ENCODE results near the gene DIP2C.

Gene DIP2C

DNA sequence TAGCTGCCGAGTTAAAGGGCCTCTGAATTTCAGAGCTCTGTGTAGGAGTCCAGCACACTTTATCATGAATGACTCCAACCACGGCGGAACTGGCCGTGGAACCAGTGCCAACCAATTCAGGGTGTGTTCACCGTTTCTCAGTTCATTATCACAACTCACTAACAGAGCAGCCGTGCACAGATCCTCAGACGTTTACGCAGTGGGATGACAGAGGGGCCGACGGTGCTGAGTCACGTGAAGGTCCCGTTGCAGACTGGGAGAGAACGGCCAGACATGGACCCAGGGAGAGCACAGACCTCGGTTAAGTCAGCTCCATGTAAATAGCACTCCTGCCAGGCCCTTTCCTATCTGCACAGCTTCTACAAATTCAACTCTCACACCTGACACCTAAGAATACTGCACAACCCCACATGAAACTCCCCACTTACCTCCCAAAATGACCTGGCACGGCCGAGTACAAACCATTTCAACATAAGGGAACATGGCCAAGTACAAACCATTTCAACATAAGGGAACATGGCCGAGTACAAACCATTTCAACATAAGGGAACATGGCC lies 95.5 kb downstream of the DIP2C start:
- DNase-seq (ENCODE audit: low read depth): peak; percentile 90
- H3K4me3 ChIP-seq (replicated peaks; ENCODE audit: low read depth, low read length): peak overlapping the region; percentile 21
- TF ChIP-seq, protein P1, sequence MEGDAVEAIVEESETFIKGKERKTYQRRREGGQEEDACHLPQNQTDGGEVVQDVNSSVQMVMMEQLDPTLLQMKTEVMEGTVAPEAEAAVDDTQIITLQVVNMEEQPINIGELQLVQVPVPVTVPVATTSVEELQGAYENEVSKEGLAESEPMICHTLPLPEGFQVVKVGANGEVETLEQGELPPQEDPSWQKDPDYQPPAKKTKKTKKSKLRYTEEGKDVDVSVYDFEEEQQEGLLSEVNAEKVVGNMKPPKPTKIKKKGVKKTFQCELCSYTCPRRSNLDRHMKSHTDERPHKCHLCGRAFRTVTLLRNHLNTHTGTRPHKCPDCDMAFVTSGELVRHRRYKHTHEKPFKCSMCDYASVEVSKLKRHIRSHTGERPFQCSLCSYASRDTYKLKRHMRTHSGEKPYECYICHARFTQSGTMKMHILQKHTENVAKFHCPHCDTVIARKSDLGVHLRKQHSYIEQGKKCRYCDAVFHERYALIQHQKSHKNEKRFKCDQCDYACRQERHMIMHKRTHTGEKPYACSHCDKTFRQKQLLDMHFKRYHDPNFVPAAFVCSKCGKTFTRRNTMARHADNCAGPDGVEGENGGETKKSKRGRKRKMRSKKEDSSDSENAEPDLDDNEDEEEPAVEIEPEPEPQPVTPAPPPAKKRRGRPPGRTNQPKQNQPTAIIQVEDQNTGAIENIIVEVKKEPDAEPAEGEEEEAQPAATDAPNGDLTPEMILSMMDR (IDR thresholded peaks at IDR 0.05; ENCODE audit: low read length, missing control alignments): no peak

DNA sequence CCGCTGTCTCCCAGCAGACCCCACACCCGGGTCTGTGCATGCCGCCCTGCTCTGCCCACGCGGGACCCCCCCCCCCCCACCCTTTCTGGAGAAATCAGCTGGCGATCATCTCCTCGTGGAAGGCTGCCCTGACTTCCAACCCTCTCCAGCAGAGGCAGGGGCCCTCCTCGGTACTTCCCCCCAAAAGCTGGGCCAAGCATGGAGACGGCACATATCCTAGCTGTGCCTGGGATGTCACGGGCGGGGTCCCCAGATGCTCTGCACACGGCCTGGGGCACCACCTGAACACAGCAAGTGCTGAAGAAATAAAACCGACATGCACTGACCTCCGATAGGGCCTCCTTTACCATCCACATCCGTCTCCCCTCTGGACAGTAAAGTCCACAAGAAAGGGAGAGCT lies 96.0 kb downstream of the DIP2C start:
- TF ChIP-seq, protein P1 (IDR thresholded peaks at IDR 0.05; ENCODE audit: low read length, missing control alignments): no peak
- H3K4me3 ChIP-seq (replicated peaks; ENCODE audit: low read depth, low read length): peak overlapping the region; percentile 21
- DNase-seq (ENCODE audit: low read depth): no peak

DNA sequence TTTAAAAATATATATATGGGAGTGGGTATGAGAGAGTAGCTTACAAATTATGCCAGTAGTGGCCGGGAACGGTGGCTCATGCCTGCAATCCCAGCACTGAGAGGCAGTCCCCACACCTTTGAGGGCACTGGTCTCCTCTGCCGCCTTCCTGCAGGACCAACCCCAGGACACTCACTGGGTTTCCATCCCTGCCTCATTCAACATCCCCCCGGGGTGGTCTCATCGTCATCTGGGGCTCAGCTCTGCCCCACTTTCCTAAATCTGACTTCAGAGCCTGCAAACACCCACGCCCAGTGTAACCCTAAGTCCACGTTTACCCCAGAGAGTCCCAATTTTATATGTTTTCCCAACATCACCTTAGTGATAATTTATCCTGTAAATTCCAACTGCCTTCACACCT lies 96.5 kb downstream of the DIP2C start:
- H3K4me3 ChIP-seq (replicated peaks; ENCODE audit: low read depth, low read length): no peak overlapping the region
- no peak for DNase-seq (ENCODE audit: low read depth)
- TF ChIP-seq, protein P1 (IDR thresholded peaks at IDR 0.05; ENCODE audit: low read length, missing control alignments): no peak

DNA sequence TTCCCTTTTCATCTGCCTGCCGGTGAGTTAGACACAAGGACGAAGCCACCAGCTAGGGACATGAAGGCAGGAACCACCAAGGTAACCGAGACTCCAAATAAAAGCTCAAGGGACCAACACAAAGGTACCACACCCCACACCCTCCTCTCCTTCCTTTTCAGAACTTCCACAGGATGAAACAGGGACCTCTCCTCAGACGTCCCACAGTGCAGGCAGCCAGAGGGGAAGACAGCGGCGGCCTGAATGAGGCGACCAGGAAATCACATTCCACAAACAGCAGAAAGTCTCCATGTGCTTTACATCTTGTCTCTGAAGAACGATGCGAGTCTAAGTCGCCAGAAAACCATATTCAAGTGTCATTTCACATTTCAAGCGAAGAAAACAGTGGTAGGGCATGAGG lies 97.8 kb downstream of the DIP2C start:
- DNase-seq (ENCODE audit: low read depth): no peak
- H3K4me3 ChIP-seq (replicated peaks; ENCODE audit: low read depth, low read length): no peak overlapping the region
- TF ChIP-seq, protein P1 (IDR thresholded peaks at IDR 0.05; ENCODE audit: low read length, missing control alignments): no peak

DNA sequence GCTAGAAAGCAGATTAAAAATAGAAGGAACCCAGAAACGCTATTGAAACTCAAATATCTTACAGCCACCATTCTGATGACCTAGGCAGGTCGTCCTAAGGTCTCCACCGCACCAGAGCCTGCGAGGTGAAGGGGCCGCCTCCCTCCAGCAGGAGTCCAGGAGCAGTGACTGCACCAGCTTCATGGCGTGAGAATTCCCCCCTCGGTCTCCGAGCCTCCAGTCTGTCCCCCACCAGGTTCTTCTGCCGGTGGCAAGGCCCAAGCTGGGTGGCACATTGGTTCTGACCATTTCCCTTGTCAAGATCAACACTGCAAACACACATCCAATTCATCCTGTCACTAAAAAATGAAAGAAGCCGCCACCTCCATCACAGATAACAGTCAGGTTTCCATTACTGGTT lies 98.7 kb downstream of the DIP2C start:
- no peak overlapping the region for H3K4me3 ChIP-seq (replicated peaks; ENCODE audit: low read depth, low read length)
- TF ChIP-seq, protein P1 (IDR thresholded peaks at IDR 0.05; ENCODE audit: low read length, missing control alignments): no peak
- no peak for DNase-seq (ENCODE audit: low read depth)

DNA sequence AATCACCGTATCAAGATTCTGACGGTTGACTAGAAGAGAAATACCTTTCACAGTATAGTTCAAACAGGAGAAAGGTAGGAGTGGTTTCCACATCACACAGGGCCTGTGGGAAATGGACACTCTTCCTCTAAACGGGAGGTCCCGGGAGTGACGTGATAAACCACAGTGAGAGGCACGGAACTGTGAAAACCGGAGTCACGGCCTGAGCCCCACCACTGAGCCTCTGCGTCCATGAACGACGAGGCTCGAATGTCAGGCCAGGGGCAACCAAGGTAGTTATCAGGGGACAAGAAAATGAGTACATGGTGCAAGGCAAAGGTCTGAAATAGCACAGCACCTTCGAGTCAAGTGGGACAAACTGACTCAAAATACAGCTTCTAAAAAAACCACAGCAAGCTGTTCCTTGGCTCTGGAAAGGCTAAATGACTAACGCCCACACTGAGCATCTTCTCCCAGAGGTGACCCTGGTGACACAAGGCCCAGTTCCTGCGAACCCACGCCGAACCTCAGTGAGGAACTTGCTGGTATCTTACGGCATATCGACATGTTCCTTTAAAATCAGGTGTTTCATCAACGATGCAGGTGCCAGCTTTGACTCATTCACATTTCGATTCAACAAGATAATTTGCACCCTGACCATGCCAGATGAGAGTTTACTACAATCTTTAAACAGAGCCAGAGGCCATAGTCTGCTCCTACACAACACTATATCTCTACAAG lies 99.3 kb downstream of the DIP2C start:
- DNase-seq (ENCODE audit: low read depth): no peak
- TF ChIP-seq, protein P1 (IDR thresholded peaks at IDR 0.05; ENCODE audit: low read length, missing control alignments): no peak
- no peak overlapping the region for H3K4me3 ChIP-seq (replicated peaks; ENCODE audit: low read depth, low read length)

Measured in fibroblast of pulmonary artery (primary cell).